Measurements from ENCODE around the gene OMP. TPM values are rescaled to one million over a fixed set of nuclear protein-coding genes. Genes with fewer than 3 reads are reported as not detected.

Gene OMP
- total and polyA plus RNA-seq, 2 of the 13 experiments (the other 11 are each of a cell fraction or from before 2014, with no cell fraction given): not detected

DNA sequence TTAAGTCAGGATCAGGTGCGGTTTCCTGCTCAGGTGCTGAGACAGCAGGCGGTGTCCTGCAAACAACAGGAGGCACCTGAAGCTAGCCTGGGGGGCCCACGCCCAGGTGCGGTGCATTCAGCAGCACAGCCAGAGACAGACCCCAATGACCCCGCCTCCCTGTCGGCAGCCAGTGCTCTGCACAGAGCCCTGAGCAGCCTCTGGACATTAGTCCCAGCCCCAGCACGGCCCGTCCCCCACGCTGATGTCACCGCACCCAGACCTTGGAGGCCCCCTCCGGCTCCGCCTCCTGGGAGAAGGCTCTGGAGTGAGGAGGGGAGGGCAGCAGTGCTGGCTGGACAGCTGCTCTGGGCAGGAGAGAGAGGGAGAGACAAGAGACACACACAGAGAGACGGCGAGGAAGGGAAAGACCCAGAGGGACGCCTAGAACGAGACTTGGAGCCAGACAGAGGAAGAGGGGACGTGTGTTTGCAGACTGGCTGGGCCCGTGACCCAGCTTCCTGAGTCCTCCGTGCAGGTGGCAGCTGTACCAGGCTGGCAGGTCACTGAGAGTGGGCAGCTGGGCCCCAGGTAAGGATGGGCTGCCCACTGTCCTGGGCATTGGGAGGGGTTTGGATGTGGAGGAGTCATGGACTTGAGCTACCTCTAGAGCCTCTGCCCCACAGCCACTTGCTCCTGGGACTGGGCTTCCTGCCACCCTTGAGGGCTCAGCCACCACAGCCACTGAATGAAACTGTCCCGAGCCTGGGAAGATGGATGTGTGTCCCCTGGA, 25.5 kb downstream of the OMP start, which contains the start of gene MYO7A (continued):
- TF ChIP-seq, protein P1, sequence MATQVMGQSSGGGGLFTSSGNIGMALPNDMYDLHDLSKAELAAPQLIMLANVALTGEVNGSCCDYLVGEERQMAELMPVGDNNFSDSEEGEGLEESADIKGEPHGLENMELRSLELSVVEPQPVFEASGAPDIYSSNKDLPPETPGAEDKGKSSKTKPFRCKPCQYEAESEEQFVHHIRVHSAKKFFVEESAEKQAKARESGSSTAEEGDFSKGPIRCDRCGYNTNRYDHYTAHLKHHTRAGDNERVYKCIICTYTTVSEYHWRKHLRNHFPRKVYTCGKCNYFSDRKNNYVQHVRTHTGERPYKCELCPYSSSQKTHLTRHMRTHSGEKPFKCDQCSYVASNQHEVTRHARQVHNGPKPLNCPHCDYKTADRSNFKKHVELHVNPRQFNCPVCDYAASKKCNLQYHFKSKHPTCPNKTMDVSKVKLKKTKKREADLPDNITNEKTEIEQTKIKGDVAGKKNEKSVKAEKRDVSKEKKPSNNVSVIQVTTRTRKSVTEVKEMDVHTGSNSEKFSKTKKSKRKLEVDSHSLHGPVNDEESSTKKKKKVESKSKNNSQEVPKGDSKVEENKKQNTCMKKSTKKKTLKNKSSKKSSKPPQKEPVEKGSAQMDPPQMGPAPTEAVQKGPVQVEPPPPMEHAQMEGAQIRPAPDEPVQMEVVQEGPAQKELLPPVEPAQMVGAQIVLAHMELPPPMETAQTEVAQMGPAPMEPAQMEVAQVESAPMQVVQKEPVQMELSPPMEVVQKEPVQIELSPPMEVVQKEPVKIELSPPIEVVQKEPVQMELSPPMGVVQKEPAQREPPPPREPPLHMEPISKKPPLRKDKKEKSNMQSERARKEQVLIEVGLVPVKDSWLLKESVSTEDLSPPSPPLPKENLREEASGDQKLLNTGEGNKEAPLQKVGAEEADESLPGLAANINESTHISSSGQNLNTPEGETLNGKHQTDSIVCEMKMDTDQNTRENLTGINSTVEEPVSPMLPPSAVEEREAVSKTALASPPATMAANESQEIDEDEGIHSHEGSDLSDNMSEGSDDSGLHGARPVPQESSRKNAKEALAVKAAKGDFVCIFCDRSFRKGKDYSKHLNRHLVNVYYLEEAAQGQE (IDR thresholded peaks at IDR 0.05; ENCODE audit: borderline replicate concordance in 1 of 2, low read depth in 1 of 2, low read length in 2 of 2): peak; percentile 25 to 85
- TF ChIP-seq CREM (IDR thresholded peaks at IDR 0.05) (0 out of 2 replicates have a peak, but pooled peaks have one; percentile 28), CREM (CRISPR knock-in tag; IDR thresholded peaks at IDR 0.05) (no peak), ZNF432 (CRISPR knock-in tag; IDR thresholded peaks at IDR 0.05; ENCODE audit: borderline replicate concordance) (no peak), ZNF713 (CRISPR knock-in tag; IDR thresholded peaks at IDR 0.05) (no peak), PCBP1 (IDR thresholded peaks at IDR 0.05; ENCODE audit: borderline replicate concordance, low read depth, low read length) (0 out of 2 replicates have a peak, but pooled peaks have one; percentile 63), ZNF235 (CRISPR knock-in tag; IDR thresholded peaks at IDR 0.05; ENCODE audit: borderline replicate concordance) (peak; percentile 56; the same call in 1 of the 2 replicates), FOXA3 (CRISPR knock-in tag; IDR thresholded peaks at IDR 0.05) (peak; percentile 31), ZNF20 (CRISPR knock-in tag; IDR thresholded peaks at IDR 0.05) (no peak), SIN3A (IDR thresholded peaks at IDR 0.05; ENCODE audit: borderline replicate concordance, low read depth, low read length) (peak; percentile 78; the same call in 1 of the 2 replicates), RBM39 (IDR thresholded peaks at IDR 0.05; ENCODE audit: low read depth, low read length, poor library complexity, severe bottlenecking) (peak; percentile 46), NR2F6 (IDR thresholded peaks at IDR 0.05) (peak; percentile 40; the same call in 1 of the 2 replicates), NR2F6 (CRISPR knock-in tag; IDR thresholded peaks at IDR 0.05) (peak; percentile 74), MTA1 (CRISPR knock-in tag; IDR thresholded peaks at IDR 0.05; ENCODE audit: borderline replicate concordance) (peak; percentile 72; the same call in 1 of the 2 replicates), HNF4A (CRISPR knock-in tag; IDR thresholded peaks at IDR 0.05) (peak; percentile 73), MEF2D (CRISPR knock-in tag; IDR thresholded peaks at IDR 0.05) (no peak; the same call in 1 of the 2 replicates), KMT2A (CRISPR knock-in tag; IDR thresholded peaks at IDR 0.05) (no peak), ZNF224 (CRISPR knock-in tag; IDR thresholded peaks at IDR 0.05) (0 out of 2 replicates have a peak, but pooled peaks have one; percentile 53), SALL1 (CRISPR knock-in tag; IDR thresholded peaks at IDR 0.05) (peak; percentile 76; the same call in 1 of the 2 replicates), ZNF205 (CRISPR knock-in tag; IDR thresholded peaks at IDR 0.05) (0 out of 2 replicates have a peak, but pooled peaks have one; percentile 16)
- TF ChIP-seq, protein P2, sequence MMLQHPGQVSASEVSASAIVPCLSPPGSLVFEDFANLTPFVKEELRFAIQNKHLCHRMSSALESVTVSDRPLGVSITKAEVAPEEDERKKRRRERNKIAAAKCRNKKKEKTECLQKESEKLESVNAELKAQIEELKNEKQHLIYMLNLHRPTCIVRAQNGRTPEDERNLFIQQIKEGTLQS (CRISPR knock-in tag; IDR thresholded peaks at IDR 0.05): peak; percentile 83
- TF ChIP-seq, protein P3, sequence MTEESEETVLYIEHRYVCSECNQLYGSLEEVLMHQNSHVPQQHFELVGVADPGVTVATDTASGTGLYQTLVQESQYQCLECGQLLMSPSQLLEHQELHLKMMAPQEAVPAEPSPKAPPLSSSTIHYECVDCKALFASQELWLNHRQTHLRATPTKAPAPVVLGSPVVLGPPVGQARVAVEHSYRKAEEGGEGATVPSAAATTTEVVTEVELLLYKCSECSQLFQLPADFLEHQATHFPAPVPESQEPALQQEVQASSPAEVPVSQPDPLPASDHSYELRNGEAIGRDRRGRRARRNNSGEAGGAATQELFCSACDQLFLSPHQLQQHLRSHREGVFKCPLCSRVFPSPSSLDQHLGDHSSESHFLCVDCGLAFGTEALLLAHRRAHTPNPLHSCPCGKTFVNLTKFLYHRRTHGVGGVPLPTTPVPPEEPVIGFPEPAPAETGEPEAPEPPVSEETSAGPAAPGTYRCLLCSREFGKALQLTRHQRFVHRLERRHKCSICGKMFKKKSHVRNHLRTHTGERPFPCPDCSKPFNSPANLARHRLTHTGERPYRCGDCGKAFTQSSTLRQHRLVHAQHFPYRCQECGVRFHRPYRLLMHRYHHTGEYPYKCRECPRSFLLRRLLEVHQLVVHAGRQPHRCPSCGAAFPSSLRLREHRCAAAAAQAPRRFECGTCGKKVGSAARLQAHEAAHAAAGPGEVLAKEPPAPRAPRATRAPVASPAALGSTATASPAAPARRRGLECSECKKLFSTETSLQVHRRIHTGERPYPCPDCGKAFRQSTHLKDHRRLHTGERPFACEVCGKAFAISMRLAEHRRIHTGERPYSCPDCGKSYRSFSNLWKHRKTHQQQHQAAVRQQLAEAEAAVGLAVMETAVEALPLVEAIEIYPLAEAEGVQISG (CRISPR knock-in tag; IDR thresholded peaks at IDR 0.05): peak; percentile 38; the same call in 1 of the 2 replicates

Data from HepG2 (cell line).